ENCODE results near the gene SNX10.

The SNX10 gene

DNA sequence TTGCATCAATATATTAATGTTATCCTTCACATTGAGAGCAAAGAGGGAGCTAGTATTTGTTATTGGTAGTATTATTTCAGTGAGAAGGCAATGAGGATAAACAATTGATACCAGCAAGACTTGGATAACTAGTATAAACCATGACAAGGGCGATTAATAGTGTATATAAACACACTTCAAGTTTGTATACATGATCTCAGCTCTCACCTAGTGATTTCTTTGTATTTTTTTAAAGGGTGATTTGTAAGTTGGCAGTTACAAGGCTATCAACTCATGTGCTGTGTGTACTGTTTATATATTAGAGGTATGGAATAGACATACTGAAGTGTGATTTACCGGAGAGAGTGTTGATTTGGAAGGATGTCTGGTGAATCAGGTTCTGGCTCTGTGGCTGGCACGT, 88.0 kb downstream of the SNX10 start:
- DNase-seq (ENCODE audit: low read depth) = no peak
- no peak overlapping the region for H3K4me3 ChIP-seq (ENCODE audit: control insufficient read depth, low read depth, low read length)

DNA sequence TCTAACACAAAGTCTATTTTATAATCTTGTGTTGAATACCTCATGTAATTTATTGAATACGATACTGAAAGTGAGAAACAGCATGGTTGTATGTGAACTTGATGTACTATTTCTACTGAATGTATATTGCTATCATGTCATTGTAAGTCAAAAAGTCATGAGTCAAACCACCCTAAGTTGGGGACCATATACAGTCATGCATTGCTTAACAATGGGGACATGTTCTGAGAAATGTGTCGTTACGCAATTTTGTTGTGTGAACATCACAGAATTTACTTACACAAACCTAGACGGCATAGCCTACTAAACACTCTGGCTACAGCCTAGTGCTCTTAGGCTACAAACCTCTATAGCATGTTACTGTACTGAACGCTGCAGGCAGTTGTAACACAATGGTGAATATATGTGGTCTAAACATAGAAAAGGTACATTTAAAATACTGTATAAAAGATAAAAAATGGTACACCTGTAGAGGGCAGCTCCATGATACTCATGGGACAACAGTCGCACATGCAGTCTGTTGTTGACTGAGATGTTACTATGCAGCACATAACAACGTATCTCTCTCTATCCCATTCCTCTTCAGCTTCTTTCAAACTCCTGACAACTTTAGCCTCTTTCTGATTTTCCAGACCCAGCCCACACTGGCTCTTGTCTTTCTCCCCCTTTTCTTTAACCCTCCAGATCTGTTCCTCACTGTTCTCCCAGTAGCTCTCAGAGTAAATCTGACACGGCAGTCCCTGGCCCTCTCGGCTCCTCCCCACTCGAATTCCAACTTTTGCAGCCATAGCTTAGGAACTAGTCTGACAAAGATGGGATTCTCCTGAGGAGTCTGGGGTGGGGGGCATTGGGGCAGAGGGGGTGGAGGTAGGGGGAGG, 90.1 kb downstream of the SNX10 start:
- H3K4me3 ChIP-seq (ENCODE audit: control insufficient read depth, low read depth, low read length) = no peak overlapping the region
- no peak for DNase-seq (ENCODE audit: low read depth)
- TF ChIP-seq, protein P1, sequence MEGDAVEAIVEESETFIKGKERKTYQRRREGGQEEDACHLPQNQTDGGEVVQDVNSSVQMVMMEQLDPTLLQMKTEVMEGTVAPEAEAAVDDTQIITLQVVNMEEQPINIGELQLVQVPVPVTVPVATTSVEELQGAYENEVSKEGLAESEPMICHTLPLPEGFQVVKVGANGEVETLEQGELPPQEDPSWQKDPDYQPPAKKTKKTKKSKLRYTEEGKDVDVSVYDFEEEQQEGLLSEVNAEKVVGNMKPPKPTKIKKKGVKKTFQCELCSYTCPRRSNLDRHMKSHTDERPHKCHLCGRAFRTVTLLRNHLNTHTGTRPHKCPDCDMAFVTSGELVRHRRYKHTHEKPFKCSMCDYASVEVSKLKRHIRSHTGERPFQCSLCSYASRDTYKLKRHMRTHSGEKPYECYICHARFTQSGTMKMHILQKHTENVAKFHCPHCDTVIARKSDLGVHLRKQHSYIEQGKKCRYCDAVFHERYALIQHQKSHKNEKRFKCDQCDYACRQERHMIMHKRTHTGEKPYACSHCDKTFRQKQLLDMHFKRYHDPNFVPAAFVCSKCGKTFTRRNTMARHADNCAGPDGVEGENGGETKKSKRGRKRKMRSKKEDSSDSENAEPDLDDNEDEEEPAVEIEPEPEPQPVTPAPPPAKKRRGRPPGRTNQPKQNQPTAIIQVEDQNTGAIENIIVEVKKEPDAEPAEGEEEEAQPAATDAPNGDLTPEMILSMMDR (conservative IDR thresholded peaks at IDR 0.05; ENCODE audit: control insufficient read depth, insufficient read depth, low read depth, low read length) = no peak

More for the DNA sequence above, 88.0 kb downstream of the SNX10 start:
- TF ChIP-seq, protein P1 (conservative IDR thresholded peaks at IDR 0.05; ENCODE audit: control insufficient read depth, insufficient read depth, low read depth, low read length) = no peak

DNA sequence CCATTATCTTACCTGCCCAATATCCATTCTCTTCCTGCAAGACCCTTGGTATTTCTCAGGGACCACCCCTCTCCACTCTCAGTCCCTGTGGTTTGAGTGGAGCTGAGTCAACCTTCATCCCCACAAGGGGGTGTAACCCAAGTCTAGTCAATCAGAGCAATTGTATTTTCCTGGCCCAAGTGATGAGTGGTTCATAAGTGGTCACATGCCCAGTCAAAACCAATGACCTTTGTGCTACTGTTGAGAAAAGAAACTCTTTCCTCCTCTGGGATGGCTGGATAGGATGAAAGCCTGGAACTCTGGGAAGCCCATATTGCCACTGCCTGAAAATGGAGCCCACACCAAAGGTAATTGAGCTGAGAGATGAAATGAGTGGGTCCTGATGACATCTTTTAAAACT, 93.6 kb downstream of the SNX10 start:
- TF ChIP-seq, protein P1 (conservative IDR thresholded peaks at IDR 0.05; ENCODE audit: control insufficient read depth, insufficient read depth, low read depth, low read length) = no peak
- no peak for DNase-seq (ENCODE audit: low read depth)

DNA sequence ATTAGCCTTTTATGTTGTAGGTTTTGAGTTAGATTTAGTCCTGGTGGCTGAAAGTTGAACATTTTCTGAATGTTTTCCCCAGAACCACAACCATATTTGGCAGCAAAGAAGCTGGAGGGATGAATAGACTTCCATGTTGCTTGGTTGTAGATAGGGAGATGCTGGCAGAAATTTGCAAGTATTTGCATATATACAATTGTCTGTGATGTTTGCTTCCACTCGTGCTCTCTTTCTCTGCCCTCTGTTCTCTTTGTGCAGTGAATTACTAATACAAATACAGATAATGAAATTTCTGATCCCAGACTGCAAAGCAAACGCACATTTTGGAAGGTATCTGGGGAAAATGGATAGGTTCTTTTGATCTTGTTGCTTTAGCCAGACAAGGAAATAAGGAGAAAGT, 96.1 kb downstream of the SNX10 start:
- no peak overlapping the region for H3K4me3 ChIP-seq (ENCODE audit: control insufficient read depth, low read depth, low read length)
- TF ChIP-seq, protein P1 (conservative IDR thresholded peaks at IDR 0.05; ENCODE audit: control insufficient read depth, insufficient read depth, low read depth, low read length) = no peak
- no peak for DNase-seq (ENCODE audit: low read depth)

More for the DNA sequence above, 93.6 kb downstream of the SNX10 start:
- H3K4me3 ChIP-seq (ENCODE audit: control insufficient read depth, low read depth, low read length) = no peak overlapping the region

GRCh38 chr7:26388256-26388655, 96.6 kb downstream of the SNX10 start:
- no peak for DNase-seq (ENCODE audit: low read depth)
- TF ChIP-seq, protein P1 (conservative IDR thresholded peaks at IDR 0.05; ENCODE audit: control insufficient read depth, insufficient read depth, low read depth, low read length) = no peak
- no peak overlapping the region for H3K4me3 ChIP-seq (ENCODE audit: control insufficient read depth, low read depth, low read length)

DNA sequence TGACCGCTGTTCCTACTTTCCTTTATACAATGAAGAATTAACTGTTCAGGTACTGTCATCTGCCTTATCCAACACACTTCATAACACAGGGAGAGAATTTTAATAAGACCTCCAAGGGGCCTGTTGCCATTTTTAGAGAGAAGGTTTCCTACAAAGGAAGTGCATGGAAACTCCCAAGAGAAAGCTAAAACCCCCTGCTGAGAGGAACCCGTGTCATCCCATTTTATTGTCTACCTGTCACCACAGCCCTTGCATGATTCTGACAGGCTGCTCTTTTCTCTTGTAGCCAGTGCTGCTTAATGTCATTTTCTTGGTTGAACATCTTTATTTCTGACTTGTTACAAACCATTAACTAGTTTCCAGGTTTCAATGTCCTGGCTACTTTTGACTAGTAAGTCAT, 98.4 kb downstream of the SNX10 start:
- H3K4me3 ChIP-seq (ENCODE audit: control insufficient read depth, low read depth, low read length) = no peak overlapping the region
- DNase-seq (ENCODE audit: low read depth) = no peak
- TF ChIP-seq, protein P1 (conservative IDR thresholded peaks at IDR 0.05; ENCODE audit: control insufficient read depth, insufficient read depth, low read depth, low read length) = no peak
